Activated CD8-positive, alpha-beta T cell treated with anti-CD3 and anti-CD28 coated beads for 36 hours (primary cell): ENCODE data around the gene CBY3. TPM values are rescaled to one million over a fixed set of nuclear protein-coding genes. Genes with fewer than 3 reads are reported as not detected.
"Not testable (repeated sequence)": the region's sequence is repeated elsewhere in the genome, so short reads cannot be mapped to it uniquely, and the experiment has no call there.

ENCODE experiments used
- ATAC-seq: fragments of 200-7000 bp; cut with Tn5 transposase; one replicate; pipeline ENCODE4 v1.10.0; 2021; ENCODE audit warnings: mild to moderate bottlenecking, moderate library complexity
- CTCF ChIA-PET: fragments of 350-600 bp; sonication (Branson Sonifier 250); formaldehyde crosslinking; loops from one replicate; lab custom pipeline; 2021; ENCODE audit warnings: antibody characterized with exemption; lab: Charles Lee
- POLR2A ChIA-PET: fragments of 350-600 bp; sonication (Branson Sonifier 250); formaldehyde crosslinking; loops from one replicate; lab custom pipeline; 2021; ENCODE audit warnings: antibody characterized with exemption; lab: Charles Lee
- DNase-seq: peaks from one replicate; pipeline ENCODE4 v3.0.0-alpha.2; 2020
- H3K27ac Mint-ChIP-seq: one replicate; pipeline ENCODE4 v1.8.0; 2021; ENCODE audit warnings: mild to moderate bottlenecking, mixed read lengths
- H3K27me3 Mint-ChIP-seq: one replicate; pipeline ENCODE4 v1.8.0; 2021; ENCODE audit warnings: mixed read lengths
- H3K36me3 Mint-ChIP-seq: one replicate; pipeline ENCODE4 v1.8.0; 2021; ENCODE audit warnings: low read depth, mixed read lengths
- H3K4me1 Mint-ChIP-seq: one replicate; pipeline ENCODE4 v1.8.0; 2021; ENCODE audit warnings: low read depth, mixed read lengths
- H3K4me3 Mint-ChIP-seq: one replicate; pipeline ENCODE4 v1.8.0; 2021; ENCODE audit warnings: mild to moderate bottlenecking, moderate library complexity, mixed read lengths
- H3K9me3 Mint-ChIP-seq: one replicate; pipeline ENCODE4 v1.8.0; 2021; ENCODE audit warnings: mixed read lengths
- CTCF ChIP-seq: fragments of 200-600 bp; IDR thresholded peaks from one replicate; pipeline ENCODE4 v1.8.0; 2022; ENCODE audit warnings: antibody characterized with exemption, mild to moderate bottlenecking
- intact Hi-C: fragments of 100-400 bp; cut with micrococcal nuclease; formaldehyde crosslinking; loops from one replicate; pipeline ENCODE4 v1.10.0; 2022
- total RNA-seq, 2 experiments: library from RNA; stranded (reverse); gene quantifications; one replicate each; pipeline ENCODE4 v1.2.3, GENCODE V29; 2021

The CBY3 gene
- total RNA-seq, 2 experiments from 2014 or later: 0.47 to 1.2 TPM

GRCh38 chr5:179699616-179700237 is 18.9 kb upstream of the CBY3 start:
- no peak for TF ChIP-seq CTCF
- DNase-seq (peak; percentile 70), ATAC-seq (peak; percentile 14)
- ChIA-PET CTCF (no interaction called here), POLR2A (interaction anchor here (0.6 to 4.9 kb wide), 11 partner anchors 9 to 149 kb away, joined by 3 to 49 read pairs (median 4); partner anchors contain the start of genes CBY3, HNRNPH1, MAML1 and RUFY1)
- Mint-ChIP-seq H3K27me3 (no peaks in the 10 kb centered on the region), H3K4me1 (peaks cover 39% of the 10 kb centered on the region), H3K4me3 (peak overlapping the region; percentile 96), H3K9me3 (no peaks in the 10 kb centered on the region), H3K36me3 (peaks cover 44% of the 10 kb centered on the region), H3K27ac (peak overlapping the region; percentile 99)
- intact Hi-C loops: loop anchor here (2.0 kb wide), 1 partner anchor 33 kb away; the partner anchor contains the start of gene MAML1

- ChIA-PET POLR2A (interaction anchor here (0.6 to 4.9 kb wide), 8 partner anchors 8 to 149 kb away, joined by 3 to 49 read pairs (median 6); partner anchors contain the start of genes CBY3, HNRNPH1, MAML1 and RUFY1), CTCF (no interaction called here)
- DNase-seq (no peak), ATAC-seq (no peak)
- H3K36me3 Mint-ChIP-seq: peaks cover 42% of the 10 kb centered on the region
- TF ChIP-seq CTCF: no peak
- peaks cover 39% of the 10 kb centered on the region for H3K4me1 Mint-ChIP-seq
- no peaks in the 10 kb centered on the region for H3K27me3 Mint-ChIP-seq
- H3K4me3 Mint-ChIP-seq: peak within 1 kb of the TSS; percentile 96
- peak within 1 kb of the TSS; percentile 99 for H3K27ac Mint-ChIP-seq
- intact Hi-C loops: loop anchor here (2.0 kb wide), 1 partner anchor 34 kb away; the partner anchor contains the start of gene MAML1
- no peaks in the 10 kb centered on the region for H3K9me3 Mint-ChIP-seq
These were observed 18.2 kb upstream of the CBY3 start, which contains the start of gene CANX for GRCh38 chr5:179698935-179699615. TSS of gene CANX (plus strand) at chr5:179698967. CDS start at chr5:179705682, 6,715 bp downstream.

- Mint-ChIP-seq H3K4me3 (peak overlapping the region; percentile 96), H3K36me3 (peaks cover 34% of the 10 kb centered on the region), H3K27ac (peak overlapping the region; percentile 99), H3K9me3 (no peaks in the 10 kb centered on the region), H3K4me1 (peaks cover 31% of the 10 kb centered on the region), H3K27me3 (no peaks in the 10 kb centered on the region)
- intact Hi-C loops: loop anchor here (2.0 kb wide), 1 partner anchor 35 kb away; the partner anchor contains the start of gene MAML1
- ATAC-seq (peak; percentile 91), DNase-seq (peak; percentile 99)
- ChIA-PET CTCF (interaction anchor here (4.5 kb wide), 1 partner anchor 19 kb away, joined by 27 read pairs; the partner anchor contains the start of gene CBY3), POLR2A (interaction anchor here (1.0 to 4.9 kb wide), 9 partner anchors 7 to 148 kb away, joined by 3 to 49 read pairs (median 6); partner anchors contain the start of genes CBY3, HNRNPH1, MAML1 and RUFY1)
- TF ChIP-seq CTCF: no peak
These were observed 17.4 kb upstream of the CBY3 start for GRCh38 chr5:179697993-179698934.

- H3K4me3 Mint-ChIP-seq: peak overlapping the region; percentile 96
- ATAC-seq, intact Hi-C loops, H3K27me3 Mint-ChIP-seq, H3K9me3 Mint-ChIP-seq, DNase-seq: not testable (repeated sequence)
- peaks cover 28% of the 10 kb centered on the region for H3K36me3 Mint-ChIP-seq
- H3K27ac Mint-ChIP-seq: peak overlapping the region; percentile 99
- POLR2A ChIA-PET: interaction anchor here (1.0 to 4.9 kb wide), 4 partner anchors 14 to 74 kb away, joined by 4 to 49 read pairs (median 18); partner anchors contain the start of genes CBY3, HNRNPH1 and MAML1
- peaks cover 28% of the 10 kb centered on the region for H3K4me1 Mint-ChIP-seq
- CTCF ChIA-PET: interaction anchor here (4.5 kb wide), 1 partner anchor 18 kb away, joined by 27 read pairs; the partner anchor contains the start of gene CBY3
These were observed 16.7 kb upstream of the CBY3 start for GRCh38 chr5:179697543-179697942.
